ENCODE results near the gene DNASE1L1. TPM values are rescaled to one million over a fixed set of nuclear protein-coding genes. Genes with fewer than 3 reads are reported as not detected.

DNASE1L1 gene, protein sequence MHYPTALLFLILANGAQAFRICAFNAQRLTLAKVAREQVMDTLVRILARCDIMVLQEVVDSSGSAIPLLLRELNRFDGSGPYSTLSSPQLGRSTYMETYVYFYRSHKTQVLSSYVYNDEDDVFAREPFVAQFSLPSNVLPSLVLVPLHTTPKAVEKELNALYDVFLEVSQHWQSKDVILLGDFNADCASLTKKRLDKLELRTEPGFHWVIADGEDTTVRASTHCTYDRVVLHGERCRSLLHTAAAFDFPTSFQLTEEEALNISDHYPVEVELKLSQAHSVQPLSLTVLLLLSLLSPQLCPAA
- polyA plus RNA-seq = 8.3 and 9.2 TPM in 2 replicates
- polyA minus RNA-seq = 6.8 and 7.5 TPM in 2 replicates

DNA sequence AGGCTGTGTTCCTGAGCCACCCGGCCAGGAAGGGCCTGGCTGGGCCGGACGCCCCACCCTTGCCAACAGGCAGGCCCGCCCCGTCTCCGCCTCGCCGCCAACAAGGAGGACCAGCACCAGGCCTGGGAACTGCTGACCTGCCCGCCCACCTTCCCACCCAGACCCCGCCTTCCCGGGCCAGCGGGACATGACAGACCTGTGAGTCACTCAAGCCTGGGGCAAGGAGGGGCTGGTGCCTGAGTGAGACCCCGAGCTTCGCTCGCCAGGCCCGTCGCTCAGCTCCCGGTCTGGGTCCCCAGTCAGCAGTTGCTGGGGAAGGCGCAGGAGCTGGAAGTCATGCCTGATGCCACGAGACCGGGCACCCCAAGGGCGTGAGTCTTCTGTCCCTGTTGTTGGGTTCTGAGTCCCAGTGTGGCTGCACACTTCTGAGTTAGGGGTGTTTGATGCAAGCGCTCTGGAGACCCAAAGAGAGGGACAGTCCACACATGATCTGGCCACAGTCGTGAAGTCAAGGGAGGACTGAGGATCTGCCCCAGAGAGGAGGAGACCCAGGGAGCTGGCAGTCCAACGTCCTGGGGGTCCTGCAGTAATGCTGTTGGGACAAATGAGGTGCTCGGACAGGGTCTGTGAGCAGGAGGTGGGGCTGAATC lies at the start of gene DNASE1L1:
TSS of gene DNASE1L1 (minus strand) at position 33 of the 650 bp plus-strand sequence. CDS start 3,686 bp downstream, outside the sequence.
- Histone ChIP-seq H3K4me3 (ENCODE audit: low read length) (no peak within 1 kb of the TSS), H3K27me3 (ENCODE audit: insufficient read depth, low read depth, low read length) (no peaks in the 10 kb centered on the region)

GRCh38 chrX:154458116-154458953 lies 49.3 kb upstream of the DNASE1L1 start, which contains the start of gene PLXNA3:
TSS of gene PLXNA3 (plus strand) at chrX:154458281. CDS start at chrX:154460184, 1,903 bp downstream.
- Histone ChIP-seq H3F3A (ENCODE audit: insufficient read depth, low read length, poor library complexity, severe bottlenecking) (no peaks in the 10 kb centered on the region), H3K27me3 (ENCODE audit: insufficient read depth, low read depth, low read length) (no peaks in the 10 kb centered on the region), H4K20me1 (ENCODE audit: insufficient read depth) (no peaks in the 10 kb centered on the region), H3K9me3 (ENCODE audit: low read length) (no peaks in the 10 kb centered on the region), H3K36me3 (ENCODE audit: insufficient read depth, low read length) (no peaks in the 10 kb centered on the region), H3K9ac (ENCODE audit: low read length) (peak within 1 kb of the TSS; percentile 82), H3K27ac (ENCODE audit: low read length) (peak within 1 kb of the TSS; percentile 62), H3K4me2 (ENCODE audit: low read length) (no peak within 1 kb of the TSS), H3K79me2 (replicated peaks; ENCODE audit: insufficient read depth, low read length) (peaks cover 18% of the 10 kb centered on the region), H3K9me2 (ENCODE audit: insufficient read depth, low read length) (no peaks in the 10 kb centered on the region), H2AFZ (ENCODE audit: low read depth, low read length) (no peak within 1 kb of the TSS), H3K4me3 (ENCODE audit: low read length) (peak within 1 kb of the TSS; percentile 85)
- TF ChIP-seq MXI1 (conservative IDR thresholded peaks at IDR 0.05; ENCODE audit: poor library complexity, severe bottlenecking) (peak; percentile 52), SMC3 (conservative IDR thresholded peaks at IDR 0.05; ENCODE audit: poor library complexity) (no peak), POLR2AphosphoS5 (IDR thresholded peaks at IDR 0.05) (peak; percentile 55), EZH2 (IDR thresholded peaks at IDR 0.05; ENCODE audit: borderline replicate concordance, insufficient read depth, low read length, poor library complexity, severe bottlenecking) (no peak), TAF1 (IDR thresholded peaks at IDR 0.05; ENCODE audit: low read depth) (no peak), REST (IDR thresholded peaks at IDR 0.05; ENCODE audit: borderline replicate concordance) (no peak), EP300 (conservative IDR thresholded peaks at IDR 0.05; ENCODE audit: poor library complexity, severe bottlenecking) (no peak)

More for the DNA sequence above, at the start of gene DNASE1L1:
- H3K79me2 ChIP-seq (replicated peaks; ENCODE audit: insufficient read depth, low read length) = no peaks in the 10 kb centered on the region
- H3K36me3 ChIP-seq (ENCODE audit: insufficient read depth, low read length) = no peaks in the 10 kb centered on the region
- no peaks in the 10 kb centered on the region for H3K9me3 ChIP-seq (ENCODE audit: low read length)
- TF ChIP-seq POLR2AphosphoS5 (IDR thresholded peaks at IDR 0.05) = no peak
- H3K9ac ChIP-seq (ENCODE audit: low read length) = no peak within 1 kb of the TSS
- no peak within 1 kb of the TSS for H2AFZ ChIP-seq (ENCODE audit: low read depth, low read length)
- H3F3A ChIP-seq (ENCODE audit: insufficient read depth, low read length, poor library complexity, severe bottlenecking) = no peaks in the 10 kb centered on the region
- H3K9me2 ChIP-seq (ENCODE audit: insufficient read depth, low read length) = no peaks in the 10 kb centered on the region
- no peak within 1 kb of the TSS for H3K27ac ChIP-seq (ENCODE audit: low read length)
- H4K20me1 ChIP-seq (ENCODE audit: insufficient read depth) = no peaks in the 10 kb centered on the region
- no peak within 1 kb of the TSS for H3K4me2 ChIP-seq (ENCODE audit: low read length)

All from neural cell (in vitro differentiated cells).